Measurements from ENCODE around the gene GTPBP6. TPM values are rescaled to one million over a fixed set of nuclear protein-coding genes. Genes with fewer than 3 reads are reported as not detected.

The GTPBP6 gene
- total and polyA plus RNA-seq, 2 experiments from 2014 or later: 41.4 to 66.8 TPM

DNA sequence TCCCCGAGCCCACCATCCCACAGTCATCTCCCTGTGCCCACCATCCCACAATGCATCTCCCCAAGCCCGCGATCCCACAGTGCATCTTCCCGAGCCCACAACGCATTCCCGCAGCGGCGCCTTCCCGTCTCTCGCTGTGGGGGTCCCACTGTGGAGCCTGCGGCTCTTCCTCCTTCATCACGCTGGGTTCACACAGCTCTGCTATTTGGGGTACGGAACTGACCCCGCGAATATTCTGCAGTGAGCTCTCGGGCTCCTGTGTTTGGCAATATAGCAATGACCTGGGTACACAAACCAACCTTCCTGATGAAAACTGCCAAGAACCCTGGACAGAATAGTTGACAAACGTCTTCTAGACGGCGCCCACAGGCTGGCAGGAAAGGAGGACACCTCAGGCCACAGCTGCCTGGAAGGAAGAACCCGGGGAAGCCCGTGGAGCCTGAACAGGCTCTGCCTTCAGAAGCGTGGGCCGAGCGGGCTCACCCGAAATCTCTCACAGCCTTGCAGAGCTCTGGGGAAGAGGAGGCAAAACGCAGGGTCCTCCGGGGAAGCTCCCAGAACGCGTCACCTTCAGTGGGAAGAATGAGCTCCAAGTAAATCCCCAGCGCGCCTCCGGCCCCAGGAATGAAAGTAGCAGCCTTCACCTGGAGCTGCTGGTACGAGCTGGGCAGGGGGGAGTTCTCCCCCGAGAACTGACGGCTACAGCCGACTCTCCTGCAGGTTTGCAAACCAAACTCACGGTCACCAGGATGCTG is 45.2 kb upstream of the GTPBP6 start:
- no peaks in the 10 kb centered on the region for H3K27me3 ChIP-seq (ENCODE audit: insufficient read depth)
- no peaks in the 10 kb centered on the region for H3F3A ChIP-seq (replicated peaks; ENCODE audit: low read depth)
- Mint-ChIP-seq H3K27me3 (ENCODE audit: insufficient read depth, low read depth, poor library complexity) (peaks cover 10% of the 10 kb centered on the region), H3K27ac (no peak overlapping the region), H3K36me3 (ENCODE audit: low read depth) (peaks cover 50% of the 10 kb centered on the region), H3K4me3 (no peak overlapping the region), H3K9me3 (peaks cover 8% of the 10 kb centered on the region), H3K4me1 (peaks cover 4% of the 10 kb centered on the region)
- H3K9me2 ChIP-seq (ENCODE audit: insufficient read depth): no peaks in the 10 kb centered on the region
- no peak overlapping the region for H3K27ac ChIP-seq (ENCODE audit: low read depth)
- ATAC-seq (no peak), DNase-seq (ENCODE audit: low spot score) (no peak)
- no peaks in the 10 kb centered on the region for H3K36me3 ChIP-seq (ENCODE audit: insufficient read depth)
- peaks cover 21% of the 10 kb centered on the region for H4K20me1 ChIP-seq (replicated peaks; ENCODE audit: insufficient read depth)
- TF ChIP-seq JUNB (IDR thresholded peaks at IDR 0.05; ENCODE audit: unreplicated experiment) (no peak), NANOG (IDR thresholded peaks at IDR 0.05; ENCODE audit: borderline replicate concordance) (no peak), CREB1 (CRISPR knock-in tag; IDR thresholded peaks at IDR 0.05; ENCODE audit: low read depth) (no peak), POLR2AphosphoS5 (IDR thresholded peaks at IDR 0.05; ENCODE audit: low read depth) (no peak), EZH2 (IDR thresholded peaks at IDR 0.05; ENCODE audit: low read depth, unreplicated experiment) (no peak), EZH2phosphoT487 (IDR thresholded peaks at IDR 0.05; ENCODE audit: unreplicated experiment) (no peak), STAT1 (IDR thresholded peaks at IDR 0.05; ENCODE audit: unreplicated experiment) (no peak), ZNF114 (CRISPR knock-in tag; IDR thresholded peaks at IDR 0.05) (no peak)
- TF ChIP-seq, protein P1, sequence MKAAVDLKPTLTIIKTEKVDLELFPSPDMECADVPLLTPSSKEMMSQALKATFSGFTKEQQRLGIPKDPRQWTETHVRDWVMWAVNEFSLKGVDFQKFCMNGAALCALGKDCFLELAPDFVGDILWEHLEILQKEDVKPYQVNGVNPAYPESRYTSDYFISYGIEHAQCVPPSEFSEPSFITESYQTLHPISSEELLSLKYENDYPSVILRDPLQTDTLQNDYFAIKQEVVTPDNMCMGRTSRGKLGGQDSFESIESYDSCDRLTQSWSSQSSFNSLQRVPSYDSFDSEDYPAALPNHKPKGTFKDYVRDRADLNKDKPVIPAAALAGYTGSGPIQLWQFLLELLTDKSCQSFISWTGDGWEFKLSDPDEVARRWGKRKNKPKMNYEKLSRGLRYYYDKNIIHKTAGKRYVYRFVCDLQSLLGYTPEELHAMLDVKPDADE (IDR thresholded peaks at IDR 0.05): no peak
- TF ChIP-seq, protein P2, sequence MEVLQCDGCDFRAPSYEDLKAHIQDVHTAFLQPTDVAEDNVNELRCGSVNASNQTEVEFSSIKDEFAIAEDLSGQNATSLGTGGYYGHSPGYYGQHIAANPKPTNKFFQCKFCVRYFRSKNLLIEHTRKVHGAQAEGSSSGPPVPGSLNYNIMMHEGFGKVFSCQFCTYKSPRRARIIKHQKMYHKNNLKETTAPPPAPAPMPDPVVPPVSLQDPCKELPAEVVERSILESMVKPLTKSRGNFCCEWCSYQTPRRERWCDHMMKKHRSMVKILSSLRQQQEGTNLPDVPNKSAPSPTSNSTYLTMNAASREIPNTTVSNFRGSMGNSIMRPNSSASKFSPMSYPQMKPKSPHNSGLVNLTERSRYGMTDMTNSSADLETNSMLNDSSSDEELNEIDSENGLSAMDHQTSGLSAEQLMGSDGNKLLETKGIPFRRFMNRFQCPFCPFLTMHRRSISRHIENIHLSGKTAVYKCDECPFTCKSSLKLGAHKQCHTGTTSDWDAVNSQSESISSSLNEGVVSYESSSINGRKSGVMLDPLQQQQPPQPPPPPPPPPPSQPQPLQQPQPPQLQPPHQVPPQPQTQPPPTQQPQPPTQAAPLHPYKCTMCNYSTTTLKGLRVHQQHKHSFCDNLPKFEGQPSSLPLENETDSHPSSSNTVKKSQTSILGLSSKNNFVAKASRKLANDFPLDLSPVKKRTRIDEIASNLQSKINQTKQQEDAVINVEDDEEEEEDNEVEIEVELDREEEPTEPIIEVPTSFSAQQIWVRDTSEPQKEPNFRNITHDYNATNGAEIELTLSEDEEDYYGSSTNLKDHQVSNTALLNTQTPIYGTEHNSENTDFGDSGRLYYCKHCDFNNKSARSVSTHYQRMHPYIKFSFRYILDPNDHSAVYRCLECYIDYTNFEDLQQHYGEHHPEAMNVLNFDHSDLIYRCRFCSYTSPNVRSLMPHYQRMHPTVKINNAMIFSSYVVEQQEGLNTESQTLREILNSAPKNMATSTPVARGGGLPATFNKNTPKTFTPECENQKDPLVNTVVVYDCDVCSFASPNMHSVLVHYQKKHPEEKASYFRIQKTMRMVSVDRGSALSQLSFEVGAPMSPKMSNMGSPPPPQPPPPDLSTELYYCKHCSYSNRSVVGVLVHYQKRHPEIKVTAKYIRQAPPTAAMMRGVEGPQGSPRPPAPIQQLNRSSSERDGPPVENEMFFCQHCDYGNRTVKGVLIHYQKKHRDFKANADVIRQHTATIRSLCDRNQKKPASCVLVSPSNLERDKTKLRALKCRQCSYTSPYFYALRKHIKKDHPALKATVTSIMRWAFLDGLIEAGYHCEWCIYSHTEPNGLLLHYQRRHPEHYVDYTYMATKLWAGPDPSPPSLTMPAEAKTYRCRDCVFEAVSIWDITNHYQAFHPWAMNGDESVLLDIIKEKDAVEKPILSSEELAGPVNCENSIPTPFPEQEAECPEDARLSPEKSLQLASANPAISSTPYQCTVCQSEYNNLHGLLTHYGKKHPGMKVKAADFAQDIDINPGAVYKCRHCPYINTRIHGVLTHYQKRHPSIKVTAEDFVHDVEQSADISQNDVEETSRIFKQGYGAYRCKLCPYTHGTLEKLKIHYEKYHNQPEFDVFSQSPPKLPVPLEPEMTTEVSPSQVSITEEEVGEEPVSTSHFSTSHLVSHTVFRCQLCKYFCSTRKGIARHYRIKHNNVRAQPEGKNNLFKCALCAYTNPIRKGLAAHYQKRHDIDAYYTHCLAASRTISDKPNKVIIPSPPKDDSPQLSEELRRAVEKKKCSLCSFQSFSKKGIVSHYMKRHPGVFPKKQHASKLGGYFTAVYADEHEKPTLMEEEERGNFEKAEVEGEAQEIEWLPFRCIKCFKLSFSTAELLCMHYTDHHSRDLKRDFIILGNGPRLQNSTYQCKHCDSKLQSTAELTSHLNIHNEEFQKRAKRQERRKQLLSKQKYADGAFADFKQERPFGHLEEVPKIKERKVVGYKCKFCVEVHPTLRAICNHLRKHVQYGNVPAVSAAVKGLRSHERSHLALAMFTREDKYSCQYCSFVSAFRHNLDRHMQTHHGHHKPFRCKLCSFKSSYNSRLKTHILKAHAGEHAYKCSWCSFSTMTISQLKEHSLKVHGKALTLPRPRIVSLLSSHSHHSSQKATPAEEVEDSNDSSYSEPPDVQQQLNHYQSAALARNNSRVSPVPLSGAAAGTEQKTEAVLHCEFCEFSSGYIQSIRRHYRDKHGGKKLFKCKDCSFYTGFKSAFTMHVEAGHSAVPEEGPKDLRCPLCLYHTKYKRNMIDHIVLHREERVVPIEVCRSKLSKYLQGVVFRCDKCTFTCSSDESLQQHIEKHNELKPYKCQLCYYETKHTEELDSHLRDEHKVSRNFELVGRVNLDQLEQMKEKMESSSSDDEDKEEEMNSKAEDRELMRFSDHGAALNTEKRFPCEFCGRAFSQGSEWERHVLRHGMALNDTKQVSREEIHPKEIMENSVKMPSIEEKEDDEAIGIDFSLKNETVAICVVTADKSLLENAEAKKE (CRISPR knock-in tag; IDR thresholded peaks at IDR 0.05): no peak
- H3K79me2 ChIP-seq (replicated peaks; ENCODE audit: insufficient read depth): peaks cover 32% of the 10 kb centered on the region
- no peaks in the 10 kb centered on the region for H3K4me1 ChIP-seq (ENCODE audit: insufficient read depth)
- H3K4me3 ChIP-seq: no peak overlapping the region
- H3K4me2 ChIP-seq: no peak overlapping the region
- H2AFZ ChIP-seq: no peak overlapping the region
